Peyer's patch (tissue), 4 donors: ENCODE results near the gene ARHGAP26.

ENCODE experiments used
- CTCF ChIP-seq, 6 experiments: fragments of 450-650 bp in 4 of 6; fragments of 200-600 bp in 2 of 6; sonication (generic) in 1 of 6; IDR thresholded peaks; one replicate each; pipeline ENCODE4 v1.5.1; 2017 to 2019; ENCODE audit warnings: antibody characterized with exemption in 6 of 6, mild to moderate bottlenecking in 3 of 6, moderate library complexity in 1 of 6
- POLR2A ChIP-seq, 2 donors: fragments of 450-650 bp; IDR thresholded peaks; one replicate each; pipeline ENCODE4 v1.5.1; 2017; ENCODE audit warnings: antibody characterized with exemption in 2 of 2, mild to moderate bottlenecking in 2 of 2, moderate library complexity in 2 of 2

- no peak for TF ChIP-seq CTCF (IDR thresholded peaks at IDR 0.05)
- TF ChIP-seq POLR2A (IDR thresholded peaks at IDR 0.05), result no peak
These were observed 436.2 kb downstream of the ARHGAP26 start for GRCh38 chr5:143206196-143207053.
